ENCODE measurements around the gene ZPLD1.

Gene ZPLD1

DNA sequence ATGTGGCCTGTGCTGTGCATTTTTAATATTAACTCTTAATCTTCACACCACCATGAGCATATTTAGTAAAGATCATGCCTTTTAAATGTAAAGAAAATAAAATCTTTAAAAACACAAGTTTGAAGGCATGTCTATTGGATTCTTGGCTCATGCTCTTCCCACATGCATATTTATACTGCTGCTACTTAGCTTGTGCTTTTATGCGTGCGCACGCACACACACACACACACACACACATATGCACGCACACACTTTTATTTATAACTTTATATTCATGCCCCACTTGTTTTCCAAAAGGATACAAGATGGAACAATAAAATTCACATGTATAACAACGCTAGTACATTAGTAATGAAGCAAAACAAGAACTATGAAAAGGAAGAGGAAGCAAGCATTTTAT lies 36.1 kb upstream of the ZPLD1 start:
- H3F3A ChIP-seq (ENCODE audit: insufficient read depth), result no peaks in the 10 kb centered on the region
- H3K79me2 ChIP-seq (ENCODE audit: insufficient read depth, low read length), result no peaks in the 10 kb centered on the region
- no peaks in the 10 kb centered on the region for H3K9me3 ChIP-seq (ENCODE audit: insufficient read depth, low read length)
- no peaks in the 10 kb centered on the region for H3K9me2 ChIP-seq (replicated peaks; ENCODE audit: insufficient read depth, low read length)
- TF ChIP-seq, protein P1, sequence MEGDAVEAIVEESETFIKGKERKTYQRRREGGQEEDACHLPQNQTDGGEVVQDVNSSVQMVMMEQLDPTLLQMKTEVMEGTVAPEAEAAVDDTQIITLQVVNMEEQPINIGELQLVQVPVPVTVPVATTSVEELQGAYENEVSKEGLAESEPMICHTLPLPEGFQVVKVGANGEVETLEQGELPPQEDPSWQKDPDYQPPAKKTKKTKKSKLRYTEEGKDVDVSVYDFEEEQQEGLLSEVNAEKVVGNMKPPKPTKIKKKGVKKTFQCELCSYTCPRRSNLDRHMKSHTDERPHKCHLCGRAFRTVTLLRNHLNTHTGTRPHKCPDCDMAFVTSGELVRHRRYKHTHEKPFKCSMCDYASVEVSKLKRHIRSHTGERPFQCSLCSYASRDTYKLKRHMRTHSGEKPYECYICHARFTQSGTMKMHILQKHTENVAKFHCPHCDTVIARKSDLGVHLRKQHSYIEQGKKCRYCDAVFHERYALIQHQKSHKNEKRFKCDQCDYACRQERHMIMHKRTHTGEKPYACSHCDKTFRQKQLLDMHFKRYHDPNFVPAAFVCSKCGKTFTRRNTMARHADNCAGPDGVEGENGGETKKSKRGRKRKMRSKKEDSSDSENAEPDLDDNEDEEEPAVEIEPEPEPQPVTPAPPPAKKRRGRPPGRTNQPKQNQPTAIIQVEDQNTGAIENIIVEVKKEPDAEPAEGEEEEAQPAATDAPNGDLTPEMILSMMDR (IDR thresholded peaks at IDR 0.05; ENCODE audit: insufficient read depth, low read length, poor library complexity, severe bottlenecking), result no peak
- TF ChIP-seq EZH2phosphoT487 (conservative IDR thresholded peaks at IDR 0.05; ENCODE audit: low read length), result no peak
- no peak overlapping the region for H2AFZ ChIP-seq (ENCODE audit: low read depth, low read length, severe bottlenecking)
- no peak overlapping the region for H3K4me2 ChIP-seq (ENCODE audit: low read depth, low read length, poor library complexity, severe bottlenecking)
- no peak overlapping the region for H3K4me3 ChIP-seq (ENCODE audit: insufficient read depth, low read length, poor library complexity, severe bottlenecking)
- no peaks in the 10 kb centered on the region for H3K36me3 ChIP-seq (ENCODE audit: low read length)
- H3K27ac ChIP-seq (ENCODE audit: low read depth, low read length), result no peak overlapping the region
- H4K20me1 ChIP-seq (ENCODE audit: low read depth, low read length), result no peaks in the 10 kb centered on the region
- H3K9ac ChIP-seq (ENCODE audit: low read length), result no peak overlapping the region
- no peaks in the 10 kb centered on the region for H3K27me3 ChIP-seq (ENCODE audit: low read length)

DNA sequence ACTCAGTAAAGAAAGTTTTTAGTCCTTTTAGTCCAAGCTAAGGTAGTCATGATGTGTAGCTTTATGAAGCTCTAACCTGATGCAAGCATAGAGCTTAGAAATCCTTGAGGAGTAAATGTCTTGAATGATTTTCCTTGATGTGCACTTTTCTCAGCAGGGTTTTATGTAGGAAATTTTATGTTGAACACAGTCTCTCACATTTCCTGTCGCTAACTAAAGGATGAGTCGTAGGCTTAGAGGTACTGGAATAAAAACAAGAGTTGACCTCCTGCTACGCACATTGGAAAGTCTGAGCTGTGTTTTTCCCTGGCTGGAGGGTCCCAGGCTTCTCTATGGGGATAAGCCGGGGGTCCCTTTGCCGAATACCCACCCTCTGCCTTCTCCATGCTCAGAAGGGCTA lies 34.7 kb upstream of the ZPLD1 start:
- Histone ChIP-seq H3K4me3 (ENCODE audit: insufficient read depth, low read length, poor library complexity, severe bottlenecking) (no peak overlapping the region), H3K9me3 (ENCODE audit: insufficient read depth, low read length) (no peaks in the 10 kb centered on the region), H3K27ac (ENCODE audit: low read depth, low read length) (no peak overlapping the region), H3K36me3 (ENCODE audit: low read length) (no peaks in the 10 kb centered on the region), H3F3A (ENCODE audit: insufficient read depth) (no peaks in the 10 kb centered on the region), H2AFZ (ENCODE audit: low read depth, low read length, severe bottlenecking) (no peak overlapping the region), H3K9me2 (replicated peaks; ENCODE audit: insufficient read depth, low read length) (no peaks in the 10 kb centered on the region), H3K79me2 (ENCODE audit: insufficient read depth, low read length) (no peaks in the 10 kb centered on the region), H3K27me3 (ENCODE audit: low read length) (no peaks in the 10 kb centered on the region), H3K4me2 (ENCODE audit: low read depth, low read length, poor library complexity, severe bottlenecking) (no peak overlapping the region), H4K20me1 (ENCODE audit: low read depth, low read length) (no peaks in the 10 kb centered on the region), H3K9ac (ENCODE audit: low read length) (no peak overlapping the region)
- TF ChIP-seq EZH2phosphoT487 (conservative IDR thresholded peaks at IDR 0.05; ENCODE audit: low read length), result no peak
- TF ChIP-seq, protein P1 (IDR thresholded peaks at IDR 0.05; ENCODE audit: insufficient read depth, low read length, poor library complexity, severe bottlenecking), result no peak

DNA sequence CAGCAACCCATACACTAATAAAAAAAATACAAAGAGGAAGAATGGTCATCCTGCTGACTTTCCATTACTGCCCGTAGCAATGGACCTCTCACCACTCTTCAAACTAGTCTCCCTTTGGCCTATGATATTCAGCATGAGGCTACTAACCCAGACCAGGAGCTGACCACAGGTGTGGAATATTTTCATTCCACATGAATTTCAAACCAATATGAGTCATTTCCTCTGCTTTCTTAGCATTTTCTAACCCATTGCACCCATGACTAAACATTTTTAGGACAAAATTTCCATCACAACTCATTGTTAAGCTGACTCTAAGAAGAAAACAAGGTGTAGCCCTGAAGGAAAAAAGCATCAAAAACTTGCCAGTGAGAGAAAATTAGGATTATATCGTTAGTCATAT lies 34.0 kb upstream of the ZPLD1 start:
- Histone ChIP-seq H3K27ac (ENCODE audit: low read depth, low read length) (no peak overlapping the region), H3K27me3 (ENCODE audit: low read length) (no peaks in the 10 kb centered on the region), H3K9ac (ENCODE audit: low read length) (no peak overlapping the region), H3K36me3 (ENCODE audit: low read length) (no peaks in the 10 kb centered on the region), H3K9me2 (replicated peaks; ENCODE audit: insufficient read depth, low read length) (no peaks in the 10 kb centered on the region), H3K4me2 (ENCODE audit: low read depth, low read length, poor library complexity, severe bottlenecking) (no peak overlapping the region), H3F3A (ENCODE audit: insufficient read depth) (no peaks in the 10 kb centered on the region), H3K9me3 (ENCODE audit: insufficient read depth, low read length) (no peaks in the 10 kb centered on the region), H3K4me3 (ENCODE audit: insufficient read depth, low read length, poor library complexity, severe bottlenecking) (no peak overlapping the region), H4K20me1 (ENCODE audit: low read depth, low read length) (no peaks in the 10 kb centered on the region), H2AFZ (ENCODE audit: low read depth, low read length, severe bottlenecking) (no peak overlapping the region), H3K79me2 (ENCODE audit: insufficient read depth, low read length) (no peaks in the 10 kb centered on the region)
- TF ChIP-seq EZH2phosphoT487 (conservative IDR thresholded peaks at IDR 0.05; ENCODE audit: low read length), result no peak
- TF ChIP-seq, protein P1 (IDR thresholded peaks at IDR 0.05; ENCODE audit: insufficient read depth, low read length, poor library complexity, severe bottlenecking), result no peak

All from SU-DHL-6 (cell line).